Common myeloid progenitor, CD34-positive (primary cell): ENCODE data around the gene TCAIM.
"Not testable (repeated sequence)": the region's sequence is repeated elsewhere in the genome, so short reads cannot be mapped to it uniquely, and the experiment has no call there.

Source experiments
- CTCF ChIA-PET: fragments of 350-600 bp; sonication (Branson Sonifier 250); formaldehyde crosslinking; loops from one replicate; lab custom pipeline; 2021; ENCODE audit warnings: antibody characterized with exemption; lab: Charles Lee
- POLR2A ChIA-PET: fragments of 350-600 bp; sonication (Branson Sonifier 250); formaldehyde crosslinking; loops from one replicate; lab custom pipeline; 2021; ENCODE audit warnings: antibody characterized with exemption; lab: Charles Lee
- DNase-seq, 3 donors: peaks; one replicate each; pipeline versions ENCODE4 v3.0.0 to v3.0.0-alpha.2; 2013
- H3K27ac ChIP-seq, 2 experiments: 1 replicate in 1 of 2; 2 replicates in 1 of 2; pipeline ENCODE4 v1.7.0; 2013; ENCODE audit warnings: inconsistent platforms in 2 of 2, low read length in 2 of 2, mild to moderate bottlenecking in 2 of 2, low read depth in 1 of 2, moderate library complexity in 1 of 2; ENCODE audit not compliant: severe bottlenecking in 2 of 2, insufficient read depth in 1 of 2, poor library complexity in 1 of 2
- H3K27me3 ChIP-seq, 5 experiments: replicated peaks in 2 of 5; 1 replicate in 3 of 5; 2 replicates in 2 of 5; pipeline versions ENCODE4 v1.6.1 to v1.7.0; 2013; ENCODE audit warnings: low read length in 4 of 5, mild to moderate bottlenecking in 2 of 5, moderate library complexity in 2 of 5, inconsistent platforms in 1 of 5; ENCODE audit not compliant: insufficient read depth in 5 of 5, control insufficient read depth in 4 of 5
- H3K36me3 ChIP-seq, 4 experiments: 1 replicate in 2 of 4; 2 replicates in 2 of 4; pipeline versions ENCODE4 v1.6.1 to v1.7.0; 2013; ENCODE audit warnings: low read length in 3 of 4, control low read depth in 1 of 4, mild to moderate bottlenecking in 1 of 4; ENCODE audit not compliant: control insufficient read depth in 4 of 4, insufficient read depth in 4 of 4
- H3K4me1 ChIP-seq, 4 experiments: 1 replicate in 3 of 4; 2 replicates in 1 of 4; pipeline versions ENCODE4 v1.6.1 to v1.7.1; 2013; ENCODE audit warnings: low read length in 3 of 4, mild to moderate bottlenecking in 3 of 4, control low read depth in 1 of 4, inconsistent platforms in 1 of 4, moderate library complexity in 1 of 4; ENCODE audit not compliant: control insufficient read depth in 4 of 4, insufficient read depth in 4 of 4; ENCODE audit errors: control extremely low read depth in 1 of 4
- H3K4me3 ChIP-seq, 7 experiments: 1 replicate in 4 of 7; 2 replicates in 3 of 7; pipeline versions ENCODE4 v1.5.1 to v1.7.0; 2013; ENCODE audit warnings: mild to moderate bottlenecking in 7 of 7, low read length in 6 of 7, moderate library complexity in 6 of 7, inconsistent platforms in 2 of 7, low read depth in 2 of 7, control low read depth in 1 of 7; ENCODE audit not compliant: insufficient read depth in 4 of 7, control insufficient read depth in 1 of 7; ENCODE audit errors: extremely low read depth in 1 of 7
- H3K9me3 ChIP-seq, 5 experiments: 1 replicate in 4 of 5; 2 replicates in 1 of 5; pipeline versions ENCODE4 v1.6.1 to v1.7.1; 2013; ENCODE audit warnings: low read length in 4 of 5, mild to moderate bottlenecking in 2 of 5, inconsistent platforms in 1 of 5, low read depth in 1 of 5, moderate library complexity in 1 of 5; ENCODE audit not compliant: control insufficient read depth in 4 of 5, insufficient read depth in 2 of 5; ENCODE audit errors: control extremely low read depth in 1 of 5
- WGBS: methylation state at CpG from one replicate; pipeline ENCODE4 v1.1.5; 2013; ENCODE audit not compliant: insufficient coverage; 5-methylcytosine and 5-hydroxymethylcytosine counted together

TCAIM gene

DNA sequence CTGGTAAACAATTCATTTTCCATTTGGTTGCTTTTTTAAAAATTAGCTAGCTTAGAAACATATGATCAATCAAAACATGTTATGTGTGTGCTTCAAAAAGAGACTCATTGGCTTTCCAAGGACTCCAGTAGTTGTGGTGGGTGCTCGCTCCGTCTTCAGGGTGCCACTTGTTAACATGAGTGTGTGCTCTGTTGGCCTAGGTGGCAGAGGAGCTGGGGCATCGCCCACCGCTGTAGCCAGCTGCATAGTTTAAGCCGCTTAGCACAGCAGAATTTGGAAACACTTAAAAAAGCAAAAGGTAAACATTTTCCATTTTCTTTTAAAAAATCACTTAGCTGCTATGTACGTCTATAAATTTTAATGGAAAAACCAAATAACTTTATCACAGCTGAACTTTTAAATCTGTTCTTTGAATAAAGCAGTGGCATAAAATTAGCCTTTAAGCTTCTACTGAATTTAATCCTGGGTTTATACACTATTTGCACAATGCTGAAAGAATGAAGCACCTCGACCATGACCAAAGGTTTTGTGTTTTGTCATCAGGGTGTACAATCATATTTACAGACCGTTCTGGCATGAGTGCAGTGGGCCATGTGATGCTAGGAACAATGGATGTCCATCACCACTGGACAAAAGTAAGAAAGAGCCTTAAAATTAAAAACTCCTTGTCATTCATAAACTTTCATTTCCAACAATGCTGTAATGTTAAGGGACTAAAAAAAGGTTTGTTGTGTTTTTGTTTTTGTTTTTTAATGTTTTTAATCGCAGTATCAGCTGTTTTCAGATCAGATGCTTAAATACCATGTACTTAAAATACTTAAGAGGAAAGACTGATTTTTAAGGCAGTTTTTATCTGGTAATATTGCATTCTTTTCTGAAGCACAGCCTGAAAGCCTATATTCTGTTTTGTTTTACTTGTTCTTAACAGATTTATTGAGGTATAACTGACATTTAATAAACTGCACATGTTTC lies 57.9 kb downstream of the TCAIM start:
- ChIA-PET POLR2A (no interaction called here), CTCF (interaction anchor here (0.8 kb wide), 1 partner anchor 24 kb away, joined by 3 read pairs; no protein-coding TSS in a partner anchor)
- no peaks in the 10 kb centered on the region for H3K4me1 ChIP-seq
- H3K27ac ChIP-seq, result no peak overlapping the region
- peaks cover 2 to 20% (median 8%) of the 10 kb centered on the region in 4 experiments for H3K36me3 ChIP-seq
- no peaks in the 10 kb centered on the region for H3K9me3 ChIP-seq
- no peak for DNase-seq
- H3K27me3 ChIP-seq, result no peaks in the 10 kb centered on the region
- 97% methylated on average over 6 of the region's 9 CpGs for WGBS
- no peak overlapping the region for H3K4me3 ChIP-seq

DNA sequence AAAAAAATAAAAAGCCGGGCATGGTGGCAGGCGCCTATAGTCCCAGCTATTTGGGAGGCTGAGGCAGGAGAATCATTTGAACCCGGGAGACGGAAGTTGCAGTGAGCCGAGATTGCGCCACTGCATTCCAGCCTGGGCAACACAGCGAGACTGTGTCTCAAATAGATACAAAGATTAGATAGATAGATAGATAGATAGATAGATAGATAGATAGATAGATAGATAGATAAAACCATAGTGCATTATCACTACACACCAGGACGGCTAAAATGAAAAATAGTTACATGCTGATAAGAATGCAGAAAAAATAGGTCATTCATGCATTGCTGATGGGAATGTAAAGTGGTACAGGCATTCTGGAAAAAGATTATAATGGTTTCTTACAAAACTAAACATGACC lies 59.7 kb downstream of the TCAIM start:
- CTCF ChIA-PET, result interaction anchor here (1.0 kb wide), 1 partner anchor 11 kb away, joined by 3 read pairs; no protein-coding TSS in a partner anchor
- H3K4me3 ChIP-seq, H3K27me3 ChIP-seq, H3K27ac ChIP-seq, DNase-seq, H3K9me3 ChIP-seq, POLR2A ChIA-PET, H3K4me1 ChIP-seq: not testable (repeated sequence)
- peaks cover 2 to 28% (median 8%) of the 10 kb centered on the region in 4 experiments for H3K36me3 ChIP-seq
- 99% methylated on average over 5 of the region's 8 CpGs for WGBS

DNA sequence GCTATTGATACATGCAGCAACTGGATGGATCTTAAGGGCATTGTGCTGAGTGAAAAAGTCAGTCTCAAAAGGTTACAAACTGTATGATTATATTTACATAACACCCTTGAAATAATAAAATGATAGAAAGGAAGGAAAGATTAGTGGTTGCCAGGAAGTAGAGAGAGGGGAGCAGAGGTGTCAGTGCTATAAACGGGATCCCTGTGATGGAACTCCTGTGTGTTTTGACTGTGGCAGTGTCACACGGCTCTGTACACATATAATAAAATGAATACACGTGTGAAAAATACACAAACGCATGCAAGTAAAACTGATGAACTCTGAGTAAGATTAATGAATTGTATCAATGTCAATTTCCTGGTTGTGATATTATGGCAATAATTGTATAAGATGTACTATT lies 60.3 kb downstream of the TCAIM start:
- CTCF ChIA-PET, result interaction anchor here (1.0 kb wide), 1 partner anchor 10 kb away, joined by 3 read pairs; no protein-coding TSS in a partner anchor
- WGBS, result no CpG with 5 or more reads among the region's 4 CpGs

DNA sequence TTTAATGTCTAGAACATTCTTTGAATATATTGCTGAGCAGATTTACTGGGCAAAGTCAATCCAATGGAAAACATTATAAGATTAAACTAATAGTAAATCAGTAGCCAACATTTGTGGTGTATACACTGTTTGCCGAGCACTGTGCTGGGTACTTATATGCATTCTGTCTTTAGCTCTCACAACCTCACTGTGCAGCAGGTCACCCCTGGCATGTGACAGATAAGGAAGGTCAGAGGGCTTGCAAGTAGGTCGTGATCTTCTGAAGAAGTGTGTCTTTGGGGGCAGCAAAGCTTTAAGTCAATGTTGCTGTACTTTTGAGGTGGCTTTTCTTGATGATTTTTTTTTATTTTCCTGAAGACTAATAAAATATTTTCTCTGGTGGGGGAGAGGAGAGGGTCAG lies 62.2 kb downstream of the TCAIM start:
- POLR2A ChIA-PET, result no interaction called here
- Histone ChIP-seq H3K27me3 (no peaks in the 10 kb centered on the region), H3K9me3 (no peaks in the 10 kb centered on the region), H3K4me1 (no peaks in the 10 kb centered on the region), H3K4me3 (no peak overlapping the region), H3K27ac (no peak overlapping the region), H3K36me3 (peaks cover 5 to 27% (median 13%) of the 10 kb centered on the region in 4 experiments)
- WGBS, result no CpG with 5 or more reads among the region's 2 CpGs
- CTCF ChIA-PET, result interaction anchor here (0.6 kb wide), 1 partner anchor 1080 kb away, joined by 3 read pairs; no protein-coding TSS in a partner anchor
- DNase-seq, result no peak

More for the DNA sequence above, 60.3 kb downstream of the TCAIM start:
- no peaks in the 10 kb centered on the region for H3K4me1 ChIP-seq
- H3K27ac ChIP-seq, result no peak overlapping the region
- POLR2A ChIA-PET, result no interaction called here
- H3K4me3 ChIP-seq, result no peak overlapping the region
- H3K36me3 ChIP-seq, result peaks cover 5 to 28% (median 11%) of the 10 kb centered on the region in 4 experiments
- no peaks in the 10 kb centered on the region for H3K9me3 ChIP-seq
- no peaks in the 10 kb centered on the region for H3K27me3 ChIP-seq
- DNase-seq, result no peak

DNA sequence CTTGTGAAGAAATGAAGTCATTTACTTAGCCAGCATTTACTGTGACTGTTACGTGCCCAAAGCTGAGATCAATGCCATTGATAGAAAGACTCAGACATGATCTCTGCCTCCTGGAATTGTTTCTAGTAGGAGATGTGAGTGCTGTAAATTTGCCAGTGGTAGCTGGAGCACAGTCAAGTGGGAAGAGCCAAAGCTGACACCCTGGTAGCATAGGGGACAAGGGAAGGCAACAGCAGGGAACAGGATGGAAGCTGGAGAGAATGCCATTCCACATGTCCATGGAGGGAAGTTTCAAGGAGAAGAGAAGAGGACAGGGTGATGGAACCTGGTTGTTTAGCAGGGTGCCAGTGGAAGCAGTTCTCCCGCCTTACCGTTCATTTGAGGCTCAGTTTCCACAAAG lies 64.0 kb downstream of the TCAIM start:
- WGBS, result 100% methylated on average over 1 of the region's 3 CpGs
- Histone ChIP-seq H3K9me3 (no peaks in the 10 kb centered on the region), H3K4me1 (no peaks in the 10 kb centered on the region), H3K36me3 (peaks cover 2 to 17% (median 9%) of the 10 kb centered on the region in 4 experiments), H3K4me3 (no peak overlapping the region), H3K27ac (no peak overlapping the region), H3K27me3 (no peaks in the 10 kb centered on the region)
- ChIA-PET CTCF (interaction anchor here (0.6 kb wide), 3 partner anchors 47 to 100 kb away, joined by 4 to 5 read pairs (median 4); no protein-coding TSS in a partner anchor), POLR2A (no interaction called here)
- DNase-seq, result no peak

DNA sequence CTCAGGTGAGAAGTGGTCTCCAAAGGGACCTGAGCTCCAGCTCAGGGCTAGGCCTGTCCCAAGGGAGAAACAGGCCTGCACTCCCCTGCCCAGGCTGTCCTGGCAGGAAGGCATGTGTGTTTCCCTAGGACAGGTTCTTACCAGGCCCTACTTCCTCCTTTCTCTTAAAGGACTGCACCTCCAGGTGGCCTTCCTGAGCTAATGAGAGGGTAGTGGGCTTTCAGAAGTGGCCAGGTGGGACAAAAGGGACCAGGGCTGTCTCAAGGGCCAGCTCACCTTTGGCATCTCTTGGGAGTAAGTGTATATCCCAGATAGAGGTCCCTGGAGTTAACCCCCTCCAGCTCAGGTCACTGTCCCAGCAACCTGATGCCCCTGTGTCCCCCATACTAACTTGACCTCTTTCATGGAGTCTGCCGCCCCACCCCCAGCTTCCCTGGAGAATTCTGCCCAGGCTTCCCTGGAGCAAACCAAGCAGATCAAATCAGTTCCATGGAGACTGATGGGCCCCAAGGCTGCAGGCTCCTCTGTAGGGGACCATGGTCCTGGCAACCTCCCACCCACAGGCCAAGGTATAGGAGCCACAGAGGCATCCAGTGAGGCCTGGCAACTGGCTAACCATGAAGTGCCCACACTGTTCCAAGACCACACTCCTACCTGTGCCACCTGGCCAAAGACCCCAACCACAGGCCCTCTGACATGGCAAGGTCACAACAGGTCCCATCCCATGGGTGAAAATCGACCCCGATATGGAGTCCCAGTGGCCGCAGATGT lies 71.3 kb downstream of the TCAIM start:
- Histone ChIP-seq H3K36me3 (no peaks in the 10 kb centered on the region), H3K4me3 (no peak overlapping the region), H3K4me1 (peaks cover 0 to 2% (median 1%) of the 10 kb centered on the region in 4 experiments), H3K27ac (no peak overlapping the region), H3K9me3 (no peaks in the 10 kb centered on the region), H3K27me3 (no peaks in the 10 kb centered on the region)
- ChIA-PET POLR2A (no interaction called here), CTCF (interaction anchor here (1.2 kb wide), 1 partner anchor 11 kb away, joined by 3 read pairs; no protein-coding TSS in a partner anchor)
- DNase-seq, result no peak
- 90% methylated on average over 2 of the region's 4 CpGs for WGBS
